ENCODE results near the gene AKR1C2.
"Not testable (repeated sequence)": the region's sequence is repeated elsewhere in the genome, so short reads cannot be mapped to it uniquely, and the experiment has no call there.

The AKR1C2 gene

GRCh38 chr10:4947039-4947634, 56.5 kb downstream of the AKR1C2 start:
- no peak for TF ChIP-seq CTCF (IDR thresholded peaks at IDR 0.05; ENCODE audit: borderline replicate concordance, insufficient read depth, low read depth, low read length)
- no peak overlapping the region for H3K4me3 ChIP-seq (ENCODE audit: low read depth, low read length)

GRCh38 chr10:4945766-4946717, 57.6 kb downstream of the AKR1C2 start:
- no peak overlapping the region for H3K4me3 ChIP-seq (ENCODE audit: low read depth, low read length)
- TF ChIP-seq CTCF (IDR thresholded peaks at IDR 0.05; ENCODE audit: borderline replicate concordance, insufficient read depth, low read depth, low read length), result no peak

- TF ChIP-seq CTCF (IDR thresholded peaks at IDR 0.05; ENCODE audit: borderline replicate concordance, insufficient read depth, low read depth, low read length), result no peak
- H3K4me3 ChIP-seq (ENCODE audit: low read depth, low read length), result no peak overlapping the region
Measured at GRCh38 chr10:4944841-4945240, 58.8 kb downstream of the AKR1C2 start.

GRCh38 chr10:4943821-4944220, 59.8 kb downstream of the AKR1C2 start:
- TF ChIP-seq CTCF (IDR thresholded peaks at IDR 0.05; ENCODE audit: borderline replicate concordance, insufficient read depth, low read depth, low read length), result no peak
- no peak overlapping the region for H3K4me3 ChIP-seq (ENCODE audit: low read depth, low read length)

- H3K4me3 ChIP-seq (ENCODE audit: low read depth, low read length), result not testable (repeated sequence)
Measured at GRCh38 chr10:4943416-4943815, 60.2 kb downstream of the AKR1C2 start.

GRCh38 chr10:4942931-4943330, 60.7 kb downstream of the AKR1C2 start:
- not testable (repeated sequence) for H3K4me3 ChIP-seq (ENCODE audit: low read depth, low read length)

GRCh38 chr10:4941540-4942330, 61.9 kb downstream of the AKR1C2 start:
- no peak for TF ChIP-seq CTCF (IDR thresholded peaks at IDR 0.05; ENCODE audit: borderline replicate concordance, insufficient read depth, low read depth, low read length)
- H3K4me3 ChIP-seq (ENCODE audit: low read depth, low read length), result no peak overlapping the region

GRCh38 chr10:4940909-4941308, 62.7 kb downstream of the AKR1C2 start:
- not testable (repeated sequence) for H3K4me3 ChIP-seq (ENCODE audit: low read depth, low read length)

- H3K4me3 ChIP-seq (ENCODE audit: low read depth, low read length), result not testable (repeated sequence)
Measured at GRCh38 chr10:4940073-4940428, 63.6 kb downstream of the AKR1C2 start.
